ENCODE measurements around the gene PCDHGB4. TPM values are rescaled to one million over a fixed set of nuclear protein-coding genes. Genes with fewer than 3 reads are reported as not detected.
A peak's percentile ranks its signal among the peaks of the same experiment; 100 is the strongest.

The PCDHGB4 gene
- total and polyA plus RNA-seq, 11 donors, result 2.0 to 11.9 (median 6.8) TPM

DNA sequence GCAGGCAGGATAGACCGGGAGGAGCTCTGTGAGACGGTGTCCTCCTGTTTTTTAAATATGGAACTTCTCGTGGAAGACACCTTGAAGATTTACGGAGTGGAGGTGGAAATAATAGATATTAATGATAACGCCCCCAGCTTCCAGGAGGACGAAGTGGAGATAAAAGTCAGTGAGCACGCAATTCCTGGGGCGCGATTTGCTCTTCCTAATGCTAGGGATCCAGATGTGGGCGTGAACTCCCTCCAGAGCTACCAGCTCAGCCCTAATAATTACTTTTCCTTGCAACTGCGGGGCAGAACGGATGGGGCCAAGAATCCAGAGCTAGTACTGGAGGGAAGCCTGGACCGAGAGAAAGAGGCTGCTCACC is 34.0 kb downstream of the PCDHGB4 start:
- peaks cover 0 to 76% (median 0%) of the 10 kb centered on the region in 9 donors for H3K27me3 ChIP-seq
- peaks cover 0 to 12% (median 1%) of the 10 kb centered on the region in 12 donors for H3K4me1 ChIP-seq
- peaks cover 0 to 43% (median 0%) of the 10 kb centered on the region in 9 donors for H3K36me3 ChIP-seq
- no peak overlapping the region for H3K27ac ChIP-seq
- peaks cover 0 to 100% (median 72%) of the 10 kb centered on the region in 12 donors for H3K9me3 ChIP-seq
- intact Hi-C loops (cut with DNase I), result loop anchor here in 5 of 10 donors (5.0 to 10.0 kb wide), 4 partner anchors 91 to 133 kb away; no protein-coding TSS in a partner anchor
- DNase-seq (no peak), ATAC-seq (no peak)
- TF ChIP-seq CTCF (IDR thresholded peaks at IDR 0.05), result no peak
- peak overlapping the region in 9 of 12 donors; percentile 31 to 45 (median 40) for H3K4me3 ChIP-seq
- 28 to 50% (median 38%) methylated on average over 13 of the region's 13 CpGs for WGBS, 4 donors

DNA sequence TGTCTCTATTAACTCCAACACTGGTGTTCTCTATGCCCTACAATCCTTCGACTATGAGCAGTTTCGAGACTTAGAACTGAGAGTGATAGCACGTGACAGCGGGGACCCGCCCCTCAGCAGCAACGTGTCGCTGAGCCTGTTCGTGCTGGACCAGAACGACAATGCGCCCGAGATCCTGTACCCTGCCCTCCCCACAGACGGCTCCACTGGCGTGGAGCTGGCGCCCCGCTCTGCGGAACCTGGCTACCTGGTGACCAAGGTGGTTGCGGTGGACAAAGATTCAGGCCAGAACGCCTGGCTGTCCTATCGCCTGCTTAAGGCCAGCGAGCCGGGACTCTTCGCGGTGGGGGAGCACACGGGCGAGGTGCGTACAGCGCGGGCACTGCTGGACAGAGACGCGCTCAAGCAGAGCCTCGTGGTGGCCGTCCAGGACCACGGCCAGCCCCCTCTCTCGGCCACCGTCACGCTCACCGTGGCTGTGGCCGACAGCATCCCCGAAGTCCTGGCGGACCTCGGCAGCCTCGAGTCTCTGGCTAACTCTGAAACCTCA is 35.3 kb downstream of the PCDHGB4 start:
- peaks cover 0 to 100% (median 81%) of the 10 kb centered on the region in 12 donors for H3K9me3 ChIP-seq
- WGBS, 4 donors, result 31 to 48% (median 34%) methylated on average over 19 to 42 of the region's 42 CpGs
- DNase-seq (no peak), ATAC-seq (no peak)
- H3K27ac ChIP-seq, result no peak overlapping the region
- peaks cover 0 to 66% (median 0%) of the 10 kb centered on the region in 9 donors for H3K27me3 ChIP-seq
- peaks cover 0 to 50% (median 0%) of the 10 kb centered on the region in 9 donors for H3K36me3 ChIP-seq
- H3K4me1 ChIP-seq, result peaks cover 0 to 8% (median 1%) of the 10 kb centered on the region in 12 donors
- no peak overlapping the region for H3K4me3 ChIP-seq
- intact Hi-C loops (cut with DNase I), result loop anchor here in 5 of 10 donors (5.0 to 10.0 kb wide), 4 partner anchors 89 to 132 kb away; no protein-coding TSS in a partner anchor
- no peak for TF ChIP-seq CTCF (IDR thresholded peaks at IDR 0.05)
- no peak for TF ChIP-seq POLR2A (IDR thresholded peaks at IDR 0.05)

DNA sequence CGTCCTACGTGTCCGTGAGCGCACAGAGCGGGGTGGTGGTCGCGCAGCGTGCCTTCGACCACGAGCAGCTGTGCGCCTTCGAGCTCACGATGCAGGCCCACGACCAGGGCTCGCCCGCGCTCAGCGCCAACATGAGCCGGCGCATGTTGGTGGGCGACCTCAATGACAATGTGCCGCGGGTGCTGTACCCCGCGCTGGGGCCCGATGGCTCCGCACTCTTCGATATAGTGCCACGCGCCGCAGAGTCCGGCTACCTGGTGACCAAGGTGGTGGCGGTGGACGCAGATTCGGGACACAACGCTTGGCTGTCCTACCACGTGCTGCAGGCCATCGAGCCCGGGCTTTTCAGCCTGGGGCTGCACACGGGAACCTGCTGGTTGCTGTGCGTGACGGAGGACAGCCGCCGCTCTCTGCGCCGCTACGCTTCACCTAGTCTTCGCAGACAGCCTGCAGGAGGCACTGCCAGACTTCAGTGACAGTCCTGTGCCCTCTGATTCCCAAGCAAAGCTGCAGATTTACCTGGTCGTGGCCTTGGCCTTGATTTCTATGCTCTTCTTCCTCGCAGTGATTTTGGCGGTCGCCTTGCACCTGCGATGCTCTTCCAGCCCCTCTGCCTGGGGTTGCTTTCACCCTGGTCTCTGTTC is 40.4 kb downstream of the PCDHGB4 start:
- Histone ChIP-seq H3K36me3 (peaks cover 0 to 33% (median 0%) of the 10 kb centered on the region in 9 donors), H3K27ac (no peak overlapping the region), H3K27me3 (peaks cover 0 to 63% (median 0%) of the 10 kb centered on the region in 9 donors), H3K4me1 (peaks cover 0 to 16% (median 0%) of the 10 kb centered on the region in 12 donors), H3K9me3 (peaks cover 0 to 100% (median 57%) of the 10 kb centered on the region in 12 donors), H3K4me3 (no peak overlapping the region)
- DNase-seq (peak in 1 of 5 donors; percentile 53), ATAC-seq (peak in 1 of 4 donors; percentile 19)
- WGBS, 4 donors, result 55 to 66% (median 59%) methylated on average over 39 to 53 of the region's 53 CpGs
- TF ChIP-seq POLR2A (IDR thresholded peaks at IDR 0.05), result no peak
- no peak for TF ChIP-seq CTCF (IDR thresholded peaks at IDR 0.05)
- intact Hi-C loops (cut with DNase I), result loop anchor here in 3 of 10 donors (5.0 to 10.0 kb wide), 3 partner anchors 84 to 127 kb away; no protein-coding TSS in a partner anchor

Measured in heart left ventricle (tissue), 16 donors.